NCI-H524 treated with DMSO at 0.1 percent for 48 hours (cell line): Measurements from ENCODE around the gene ARHGAP15.
"Not testable (repeated sequence)": the region's sequence is repeated elsewhere in the genome, so short reads cannot be mapped to it uniquely, and the experiment has no call there.

Experiments
- DNase-seq: peaks from one replicate; lab custom pipeline; 2025; lab: John Stamatoyannopoulos, UW

Gene ARHGAP15

DNA sequence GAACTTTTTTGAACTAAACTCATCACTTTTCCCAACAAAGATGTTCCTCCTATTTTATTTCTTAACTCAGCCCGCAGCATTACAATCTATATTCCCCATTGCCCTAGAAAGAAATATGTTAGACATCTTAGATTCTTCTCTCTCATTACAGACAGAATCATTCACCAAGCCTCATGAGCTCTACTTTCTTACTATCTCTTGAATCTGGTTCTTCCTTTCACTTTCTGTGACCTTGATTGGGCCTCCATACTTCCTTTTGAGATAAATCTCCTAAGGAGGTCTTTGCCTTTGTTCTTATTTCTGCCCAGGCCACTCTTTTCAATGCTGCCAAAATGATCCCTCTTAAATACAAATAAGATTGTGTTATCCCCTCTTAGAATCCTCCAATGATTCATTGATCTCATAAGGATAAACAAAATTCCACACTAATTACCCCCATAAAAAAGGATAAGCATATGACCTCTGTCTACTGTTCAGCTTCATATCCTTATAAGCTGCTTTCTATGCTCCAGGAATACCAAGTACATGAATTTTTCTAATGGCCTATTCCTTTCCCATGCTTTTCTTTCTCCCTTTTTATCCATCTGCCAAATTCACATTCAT is 400.0 kb downstream of the ARHGAP15 start:
- no peak for DNase-seq

DNA sequence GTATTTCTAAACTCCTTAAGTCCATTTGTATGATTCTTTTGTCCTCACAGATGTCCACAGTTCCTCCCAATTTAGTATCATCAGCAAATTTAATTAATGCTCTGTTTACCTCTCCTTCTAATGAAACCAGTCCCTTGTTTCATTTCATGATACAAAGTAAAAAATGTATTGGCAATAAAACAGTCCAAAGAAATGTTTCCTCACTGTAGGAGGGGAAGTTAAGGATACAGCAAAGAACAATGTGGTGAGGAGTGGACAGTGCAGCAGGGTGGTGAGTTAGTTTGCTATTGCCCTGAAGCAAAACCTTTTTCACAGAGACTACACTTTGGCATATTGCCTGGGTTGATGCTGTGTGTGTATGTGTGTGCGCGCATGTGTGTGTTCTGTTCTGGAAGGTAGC is 401.5 kb downstream of the ARHGAP15 start:
- DNase-seq: no peak

GRCh38 chr2:143532061-143532460 is 402.8 kb downstream of the ARHGAP15 start:
- no peak for DNase-seq

- DNase-seq: peak; percentile 81
Observed at GRCh38 chr2:143533846-143534245, 404.6 kb downstream of the ARHGAP15 start.

DNA sequence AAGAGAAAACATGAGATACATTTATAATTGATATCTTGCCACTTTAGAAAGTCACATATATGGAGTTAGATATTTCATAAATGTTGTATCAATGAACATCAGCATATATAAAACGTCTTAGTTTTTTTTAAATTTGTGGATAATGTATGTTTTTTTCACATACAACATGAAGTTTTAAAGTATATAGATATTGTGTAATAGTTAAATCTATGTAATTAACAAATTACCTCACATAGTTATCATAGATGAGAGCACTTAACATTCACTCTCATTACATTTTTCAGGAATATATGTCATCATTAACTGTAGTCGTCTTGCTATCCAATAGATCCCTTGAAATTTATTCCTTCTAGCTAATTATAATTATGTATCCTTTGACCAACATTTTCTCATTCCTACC is 406.6 kb downstream of the ARHGAP15 start:
- no peak for DNase-seq

DNA sequence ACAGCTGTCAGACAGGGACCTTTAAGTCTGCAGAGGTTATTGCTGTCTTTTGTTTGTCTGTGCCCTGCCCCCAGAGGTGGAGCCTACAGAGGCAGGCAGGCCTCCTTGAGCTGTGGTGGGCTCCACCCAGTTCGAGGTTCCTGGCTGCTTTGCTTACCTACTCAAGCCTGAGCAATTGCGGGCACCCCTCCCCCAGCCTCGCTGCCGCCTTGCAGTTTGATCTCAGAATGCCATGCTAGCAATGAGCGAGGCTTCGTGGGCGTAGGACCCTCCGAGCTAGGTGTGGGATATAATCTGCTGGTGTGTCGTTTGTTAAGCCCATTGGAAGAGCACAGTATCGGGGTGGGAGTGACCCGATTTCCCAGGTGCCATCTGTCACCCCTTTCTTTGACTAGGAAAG is 412.7 kb downstream of the ARHGAP15 start:
- not testable (repeated sequence) for DNase-seq

DNA sequence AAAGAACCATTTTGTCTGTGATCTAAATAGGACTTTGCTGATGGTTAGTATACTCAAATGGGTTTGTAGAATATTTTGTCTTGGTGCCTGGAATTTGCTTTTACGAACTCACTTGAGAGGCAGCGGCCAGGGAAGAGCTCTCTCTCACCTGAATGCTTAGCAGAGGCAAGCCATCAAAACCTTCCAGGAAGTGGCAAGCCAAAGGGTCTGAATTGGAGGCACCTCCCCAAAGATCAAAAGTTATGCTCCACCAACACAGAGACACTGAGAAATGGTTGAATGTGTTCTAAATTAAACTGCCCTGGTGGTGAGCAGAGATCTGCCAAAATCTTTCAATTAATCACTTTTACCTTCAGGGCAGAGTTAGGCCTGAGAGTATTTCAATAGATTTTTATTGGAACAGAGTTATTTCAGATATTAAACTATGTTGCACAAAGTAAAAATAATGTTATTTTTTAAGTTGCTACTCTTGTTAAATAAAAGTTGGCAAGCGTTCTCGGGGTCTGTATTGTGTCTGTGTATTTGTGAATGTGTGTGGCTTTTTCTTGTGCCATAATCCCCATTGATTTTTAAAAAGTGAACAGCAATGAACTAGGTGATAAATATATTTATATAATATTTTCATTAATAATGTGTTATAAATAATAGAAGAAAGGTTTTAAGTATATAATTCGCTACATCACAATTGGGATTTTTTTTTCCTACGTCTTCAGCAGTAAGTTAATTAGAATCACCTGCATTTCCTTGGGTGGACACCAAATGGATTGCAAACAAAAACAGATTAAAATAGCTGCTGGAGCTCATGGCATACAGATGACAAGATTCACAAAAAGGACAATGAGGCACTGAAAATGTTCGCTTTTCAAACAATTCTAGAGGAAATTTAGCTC is 416.1 kb downstream of the ARHGAP15 start:
- no peak for DNase-seq

DNA sequence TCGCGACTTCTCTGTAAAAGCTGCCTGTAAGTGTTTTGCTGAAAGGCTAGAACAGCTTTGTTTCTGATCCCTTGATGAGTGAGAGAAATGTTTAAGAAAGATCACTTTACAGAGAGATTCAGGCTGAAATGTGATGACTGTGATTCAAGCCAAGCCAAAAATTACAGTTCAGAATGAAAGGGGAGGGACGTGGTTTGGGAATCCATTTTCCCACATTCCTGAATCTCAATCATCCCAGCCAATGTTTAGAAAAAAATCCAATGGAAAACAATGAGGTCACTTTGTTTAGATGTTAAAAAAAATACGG is 416.7 kb downstream of the ARHGAP15 start:
- DNase-seq: no peak

DNA sequence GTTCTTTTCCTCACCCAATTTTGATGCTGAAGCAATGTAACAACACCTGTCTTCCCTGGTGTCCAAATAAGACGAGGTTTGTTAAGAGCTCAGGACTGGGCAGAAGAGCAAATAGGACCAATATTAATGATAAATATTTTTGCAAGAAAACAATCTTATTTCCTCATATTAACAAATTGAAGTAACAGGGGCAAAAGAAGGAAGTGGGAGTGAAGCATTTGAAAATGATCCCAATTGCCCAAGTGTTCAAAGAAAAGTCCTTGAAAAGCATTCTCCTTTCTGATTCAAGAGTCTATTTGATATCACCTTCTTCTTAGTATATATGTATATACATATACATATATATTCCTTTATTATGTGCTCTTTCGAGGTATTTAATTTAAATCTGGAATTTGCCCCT is 418.8 kb downstream of the ARHGAP15 start:
- no peak for DNase-seq

GRCh38 chr2:143550500-143550899 is 421.3 kb downstream of the ARHGAP15 start:
- no peak for DNase-seq

GRCh38 chr2:143551971-143552650 is 422.9 kb downstream of the ARHGAP15 start:
- DNase-seq: no peak

- no peak for DNase-seq
Observed at GRCh38 chr2:143553261-143553660, 424.0 kb downstream of the ARHGAP15 start.

DNA sequence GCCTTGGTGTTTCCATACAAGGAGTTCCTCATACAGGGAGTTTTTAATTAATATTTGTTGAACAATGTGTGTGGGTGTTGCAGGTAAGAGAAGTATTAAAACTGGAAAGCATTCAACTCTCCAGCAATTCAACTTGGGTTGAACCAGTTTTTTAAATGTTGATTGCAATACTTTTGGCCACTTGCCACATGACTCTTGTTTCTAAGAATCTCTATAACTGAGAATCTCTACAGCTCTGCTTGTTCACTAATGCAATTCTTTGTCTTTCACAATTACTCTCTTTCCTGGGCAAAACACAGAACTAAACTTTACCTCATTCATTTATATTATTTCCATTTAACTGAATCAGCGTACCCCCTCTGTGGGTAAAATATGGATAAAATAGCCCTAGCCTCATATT is 429.4 kb downstream of the ARHGAP15 start:
- DNase-seq: no peak

DNA sequence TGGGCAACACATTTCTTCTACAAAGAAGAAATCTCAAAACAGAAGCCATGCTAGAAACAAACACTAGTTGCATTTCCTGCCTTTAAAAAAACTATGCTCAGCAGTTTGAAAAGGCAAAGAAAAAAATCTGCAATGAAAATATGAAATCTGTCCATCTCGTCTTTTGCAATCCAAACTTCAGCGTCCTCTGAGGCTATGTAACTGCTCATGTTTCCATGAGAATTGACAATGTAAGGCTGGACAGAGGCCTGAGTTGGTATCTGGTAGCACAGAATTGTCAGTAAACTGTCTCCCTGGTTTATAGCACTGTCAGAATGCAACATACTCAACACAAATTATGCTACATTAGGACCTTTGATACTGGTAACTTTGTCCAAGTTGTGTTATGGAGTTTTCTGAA is 429.9 kb downstream of the ARHGAP15 start:
- DNase-seq: no peak

GRCh38 chr2:143560724-143561123 is 431.5 kb downstream of the ARHGAP15 start:
- no peak for DNase-seq

DNA sequence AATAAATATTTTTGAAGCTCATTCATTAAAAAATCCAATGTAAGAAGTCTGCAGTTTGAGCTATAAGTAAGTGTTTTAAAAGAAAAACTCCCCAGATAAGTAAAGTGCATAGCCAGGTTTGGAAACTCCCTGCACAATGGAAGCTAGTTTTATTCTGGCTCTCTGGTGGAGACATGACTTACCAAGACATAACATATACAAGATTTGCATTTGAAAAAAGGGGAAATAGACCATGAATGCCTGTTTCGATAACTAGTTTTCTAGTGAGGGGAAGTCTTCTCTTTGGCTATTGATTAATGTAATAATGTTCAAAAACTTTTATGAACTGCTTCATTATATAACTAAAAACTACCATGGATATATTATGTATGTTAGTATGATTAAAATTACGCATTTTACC is 435.2 kb downstream of the ARHGAP15 start:
- no peak for DNase-seq

DNA sequence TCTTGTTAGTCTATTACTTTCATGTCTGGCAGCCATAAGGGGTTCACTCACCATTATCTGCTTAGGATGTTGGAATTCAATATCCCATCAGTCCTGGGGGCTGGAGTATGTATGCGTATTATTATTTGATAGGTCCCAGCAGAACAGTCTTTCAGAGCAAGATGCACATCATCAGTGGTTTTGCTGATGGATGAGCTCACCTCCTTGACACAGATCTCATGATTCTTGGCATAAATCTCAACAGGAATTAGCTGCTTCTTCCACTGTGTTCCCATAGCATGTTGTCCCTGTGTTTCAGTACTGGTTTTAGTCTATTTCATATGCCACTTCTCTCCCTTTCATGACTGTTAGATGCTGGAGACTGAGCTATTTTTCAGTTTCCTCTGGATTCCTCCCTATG is 442.5 kb downstream of the ARHGAP15 start:
- DNase-seq: no peak

DNA sequence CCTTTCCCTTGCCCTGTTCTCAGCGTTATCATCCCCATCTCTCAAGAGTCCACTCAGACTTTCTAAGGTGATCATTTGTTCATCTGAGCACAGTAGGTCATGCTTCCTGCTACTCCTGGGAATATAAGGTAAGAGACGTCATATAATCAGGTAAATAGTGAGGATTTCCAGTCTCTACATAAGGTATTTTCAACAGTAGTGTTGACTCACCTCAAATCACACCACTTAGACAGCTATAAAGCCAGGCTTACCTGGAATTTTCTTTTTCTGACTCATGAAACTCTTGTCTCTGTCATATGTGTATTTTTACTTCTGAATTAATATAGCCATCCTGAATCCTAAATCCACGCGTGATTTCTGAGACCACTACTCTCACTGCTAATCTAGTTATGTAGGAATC is 443.2 kb downstream of the ARHGAP15 start:
- no peak for DNase-seq

DNA sequence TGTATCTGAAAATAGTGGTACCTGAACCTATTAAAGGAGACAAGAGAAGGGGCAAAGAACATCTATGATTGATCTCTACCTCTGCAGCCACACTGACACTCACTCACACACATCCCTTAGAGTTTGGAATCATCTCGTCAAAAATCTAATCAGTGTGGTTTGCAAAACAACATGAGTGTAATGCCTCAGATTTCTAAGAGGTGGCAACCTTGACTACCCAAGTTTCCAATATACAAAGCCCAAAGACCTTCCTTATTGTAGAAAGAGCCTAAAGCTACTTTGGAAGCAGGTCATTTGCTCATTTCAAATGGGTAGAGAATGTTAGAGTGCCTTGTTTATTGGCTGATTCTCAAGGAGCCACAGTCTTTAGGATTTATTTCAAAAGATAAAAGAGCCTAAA is 444.9 kb downstream of the ARHGAP15 start:
- no peak for DNase-seq

DNA sequence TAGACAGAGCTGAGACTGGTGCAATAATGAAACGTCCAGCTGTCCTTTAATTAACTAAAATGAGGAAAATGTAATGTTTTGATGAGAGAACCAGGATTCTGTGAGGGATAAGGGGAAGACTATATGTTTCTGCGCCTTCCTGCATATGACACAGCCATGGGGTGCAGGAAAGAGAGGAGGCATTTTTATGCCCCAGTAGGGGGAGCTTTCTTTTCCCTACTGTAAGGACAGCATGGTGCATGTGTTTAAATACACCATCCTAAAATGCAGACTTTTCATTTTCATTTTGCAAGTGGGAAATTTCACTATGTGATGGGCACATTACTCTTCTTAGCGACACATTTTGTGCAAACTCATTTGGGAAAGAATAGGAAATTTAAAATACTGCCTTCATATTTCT is 446.1 kb downstream of the ARHGAP15 start:
- no peak for DNase-seq

GRCh38 chr2:143577489-143577888 is 448.3 kb downstream of the ARHGAP15 start:
- DNase-seq: no peak

DNA sequence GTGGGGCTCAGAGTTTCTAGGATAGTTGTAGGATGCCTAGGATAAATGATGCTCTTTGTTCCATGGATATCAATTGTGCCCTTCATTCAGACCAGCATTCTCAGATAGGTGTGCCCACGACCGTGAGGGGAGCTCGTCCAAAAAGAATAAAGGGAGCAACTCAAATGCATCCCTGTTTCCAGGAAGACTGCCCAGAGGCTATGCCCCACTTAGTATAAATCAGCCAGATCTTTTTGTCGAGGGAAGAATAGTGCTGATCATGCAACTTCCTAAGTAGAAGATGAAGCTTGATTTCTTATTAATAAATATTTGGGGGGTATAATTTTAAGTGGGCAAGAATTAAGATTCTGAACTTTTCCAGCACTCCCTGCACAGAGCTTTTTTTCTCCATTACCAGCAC is 450.2 kb downstream of the ARHGAP15 start:
- DNase-seq: no peak

DNA sequence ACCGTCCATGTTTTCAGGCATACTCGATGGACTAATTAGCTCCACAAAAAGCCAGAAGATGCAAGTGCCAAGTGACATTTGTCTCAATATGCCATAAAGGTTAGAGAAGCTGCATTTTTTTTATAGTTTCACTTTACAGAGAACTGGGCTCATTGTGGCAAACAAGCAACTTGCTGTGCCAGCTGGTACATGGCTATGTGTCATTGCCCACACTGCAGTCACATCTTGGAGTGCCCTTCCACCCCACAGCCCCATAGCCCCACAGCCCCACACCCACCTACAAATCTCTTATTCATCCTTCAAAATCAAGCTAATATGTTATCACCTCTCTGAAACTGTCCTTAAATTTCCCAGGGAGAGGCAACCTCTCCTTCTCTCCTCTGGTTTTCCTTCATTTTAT is 451.9 kb downstream of the ARHGAP15 start:
- DNase-seq: no peak
